Smooth muscle cell (in vitro differentiated cells): Measurements from ENCODE around the gene LRTM2. TPM values are rescaled to one million over a fixed set of nuclear protein-coding genes. Genes with fewer than 3 reads are reported as not detected.

ENCODE experiments used
- DNase-seq: peaks from one replicate; lab custom pipeline; 2025; ENCODE audit not compliant: unreplicated experiment; lab: John Stamatoyannopoulos, UW
- H2AFZ ChIP-seq: fragments of 200-600 bp; sonication (generic); 2 replicates; pipeline ENCODE4 v1.6.0; 2016; ENCODE audit warnings: antibody characterized with exemption, low read depth, mild to moderate bottlenecking
- H3F3A ChIP-seq: fragments of 200-600 bp; sonication (generic); 2 replicates; pipeline ENCODE4 v1.6.0; 2017; ENCODE audit warnings: antibody characterized with exemption, low read depth
- H3K27ac ChIP-seq: fragments of 200-600 bp; sonication (generic); 2 replicates; pipeline ENCODE4 v1.5.1; 2016; ENCODE audit warnings: low read depth, mild to moderate bottlenecking
- H3K27me3 ChIP-seq: fragments of 200-600 bp; sonication (generic); 2 replicates; pipeline ENCODE4 v1.6.1; 2016; ENCODE audit warnings: low read depth, mild to moderate bottlenecking
- H3K36me3 ChIP-seq: fragments of 200-600 bp; sonication (generic); 2 replicates; pipeline ENCODE4 v1.5.1; 2016; ENCODE audit warnings: low read depth
- H3K4me1 ChIP-seq: fragments of 200-600 bp; sonication (generic); 2 replicates; pipeline ENCODE4 v1.5.1; 2016; ENCODE audit warnings: low read depth
- H3K4me2 ChIP-seq: fragments of 200-600 bp; sonication (generic); 2 replicates; pipeline ENCODE4 v1.6.0; 2016; ENCODE audit warnings: mild to moderate bottlenecking
- H3K4me3 ChIP-seq: fragments of 200-600 bp; sonication (generic); 2 replicates; pipeline ENCODE4 v1.5.1; 2016; ENCODE audit warnings: mild to moderate bottlenecking
- H3K79me2 ChIP-seq: fragments of 200-600 bp; sonication (generic); 2 replicates; pipeline ENCODE4 v1.6.0; 2016; ENCODE audit warnings: low read depth, mild to moderate bottlenecking
- H3K9ac ChIP-seq: fragments of 200-600 bp; sonication (generic); 2 replicates; pipeline ENCODE4 v1.6.0; 2016; ENCODE audit warnings: low read depth
- H3K9me3 ChIP-seq: fragments of 200-600 bp; sonication (generic); replicated peaks from 2 replicates; pipeline ENCODE4 v1.5.1; 2016; ENCODE audit warnings: low read depth
- H4K20me1 ChIP-seq: fragments of 200-600 bp; sonication (generic); 2 replicates; pipeline ENCODE4 v1.6.0; 2016; ENCODE audit warnings: low read depth
- WGBS: methylation state at CpG from one replicate; pipeline ENCODE4 v1.1.7; 2016; ENCODE audit warnings: low lambda C conversion rate; 5-methylcytosine and 5-hydroxymethylcytosine counted together
- polyA plus RNA-seq: library from polyadenylated mRNA; unstranded; fragments of >200 nt; fragmentation: Nextera tagmentation; extraction: Ambion mirVana; gene quantifications from 2 replicates; pipeline ENCODE4 v1.2.1, GENCODE V29; 2016
- total RNA-seq: library from RNA; depleted of rRNA; stranded (reverse); fragments of >200 nt; gene quantifications from 2 replicates; pipeline ENCODE4 v1.2.3, GENCODE V29; 2014
- TF ChIP-seq, protein P1 (sequence below): fragments of 200-600 bp; sonication (generic); IDR thresholded peaks from 2 replicates; pipeline ENCODE4 v1.5.1; 2017; ENCODE audit warnings: borderline replicate concordance, mild to moderate bottlenecking, antibody characterized with exemption; ENCODE audit not compliant: insufficient read depth, poor library complexity, severe bottlenecking

The LRTM2 gene
- total and polyA plus RNA-seq, 2 experiments from 2014 or later, result not detected

DNA sequence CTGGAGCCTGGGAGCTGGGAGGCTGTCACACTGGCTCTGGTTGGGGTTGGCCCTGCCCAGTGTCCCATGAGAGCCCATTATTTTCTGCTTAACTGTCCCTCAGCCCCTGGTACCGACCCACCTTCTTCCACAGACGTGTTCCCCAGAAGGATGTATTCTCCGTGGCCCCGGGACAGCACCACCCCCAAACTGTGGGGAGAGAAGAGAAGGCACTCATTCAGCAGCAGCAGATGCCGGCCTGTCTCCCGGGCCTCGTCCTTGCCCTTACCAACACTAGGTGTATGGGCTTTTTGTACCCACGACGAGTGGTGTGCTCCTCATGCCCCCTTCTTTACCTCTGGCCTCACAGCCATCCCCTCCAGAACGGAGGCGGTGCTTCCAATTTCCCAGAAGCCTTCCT is 38.1 kb downstream of the LRTM2 start:
- Histone ChIP-seq H3F3A (no peaks in the 10 kb centered on the region), H4K20me1 (no peaks in the 10 kb centered on the region), H3K27ac (no peak overlapping the region), H3K4me1 (no peaks in the 10 kb centered on the region), H2AFZ (no peak overlapping the region), H3K36me3 (no peaks in the 10 kb centered on the region), H3K9ac (no peak overlapping the region), H3K79me2 (no peaks in the 10 kb centered on the region), H3K9me3 (no peaks in the 10 kb centered on the region), H3K27me3 (no peaks in the 10 kb centered on the region), H3K4me3 (no peak overlapping the region), H3K4me2 (no peak overlapping the region)
- DNase-seq, result no peak
- TF ChIP-seq, protein P1, sequence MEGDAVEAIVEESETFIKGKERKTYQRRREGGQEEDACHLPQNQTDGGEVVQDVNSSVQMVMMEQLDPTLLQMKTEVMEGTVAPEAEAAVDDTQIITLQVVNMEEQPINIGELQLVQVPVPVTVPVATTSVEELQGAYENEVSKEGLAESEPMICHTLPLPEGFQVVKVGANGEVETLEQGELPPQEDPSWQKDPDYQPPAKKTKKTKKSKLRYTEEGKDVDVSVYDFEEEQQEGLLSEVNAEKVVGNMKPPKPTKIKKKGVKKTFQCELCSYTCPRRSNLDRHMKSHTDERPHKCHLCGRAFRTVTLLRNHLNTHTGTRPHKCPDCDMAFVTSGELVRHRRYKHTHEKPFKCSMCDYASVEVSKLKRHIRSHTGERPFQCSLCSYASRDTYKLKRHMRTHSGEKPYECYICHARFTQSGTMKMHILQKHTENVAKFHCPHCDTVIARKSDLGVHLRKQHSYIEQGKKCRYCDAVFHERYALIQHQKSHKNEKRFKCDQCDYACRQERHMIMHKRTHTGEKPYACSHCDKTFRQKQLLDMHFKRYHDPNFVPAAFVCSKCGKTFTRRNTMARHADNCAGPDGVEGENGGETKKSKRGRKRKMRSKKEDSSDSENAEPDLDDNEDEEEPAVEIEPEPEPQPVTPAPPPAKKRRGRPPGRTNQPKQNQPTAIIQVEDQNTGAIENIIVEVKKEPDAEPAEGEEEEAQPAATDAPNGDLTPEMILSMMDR, result no peak
- WGBS, result 93% methylated on average over 11 of the region's 11 CpGs

DNA sequence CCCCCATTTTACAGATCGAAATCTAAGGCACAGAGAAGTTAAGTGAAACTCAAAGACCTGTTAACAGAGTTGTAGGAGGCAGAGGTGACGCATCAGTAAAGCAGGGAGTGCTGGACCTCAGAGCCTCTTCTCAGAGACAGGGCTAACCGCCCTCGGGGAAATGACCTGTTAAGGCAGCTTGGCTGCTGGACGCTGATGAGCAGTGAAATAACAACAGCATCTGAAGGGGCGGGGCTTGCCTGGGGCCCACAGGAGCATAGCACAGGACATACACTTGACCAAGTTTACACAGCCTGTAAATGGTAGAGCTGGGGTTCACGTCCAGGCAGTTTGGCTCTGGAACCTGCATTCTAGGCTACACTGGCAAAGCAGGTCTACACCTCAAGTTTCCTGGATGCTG is 39.3 kb downstream of the LRTM2 start:
- WGBS, result 74% methylated on average over 7 of the region's 7 CpGs
- Histone ChIP-seq H3K79me2 (no peaks in the 10 kb centered on the region), H3K4me3 (no peak overlapping the region), H2AFZ (no peak overlapping the region), H3K9ac (no peak overlapping the region), H3K27ac (no peak overlapping the region), H3K36me3 (no peaks in the 10 kb centered on the region), H3K4me1 (no peaks in the 10 kb centered on the region), H4K20me1 (no peaks in the 10 kb centered on the region), H3F3A (no peaks in the 10 kb centered on the region), H3K4me2 (no peak overlapping the region), H3K27me3 (no peaks in the 10 kb centered on the region), H3K9me3 (no peaks in the 10 kb centered on the region)
- TF ChIP-seq, protein P1, result no peak
- DNase-seq, result no peak

DNA sequence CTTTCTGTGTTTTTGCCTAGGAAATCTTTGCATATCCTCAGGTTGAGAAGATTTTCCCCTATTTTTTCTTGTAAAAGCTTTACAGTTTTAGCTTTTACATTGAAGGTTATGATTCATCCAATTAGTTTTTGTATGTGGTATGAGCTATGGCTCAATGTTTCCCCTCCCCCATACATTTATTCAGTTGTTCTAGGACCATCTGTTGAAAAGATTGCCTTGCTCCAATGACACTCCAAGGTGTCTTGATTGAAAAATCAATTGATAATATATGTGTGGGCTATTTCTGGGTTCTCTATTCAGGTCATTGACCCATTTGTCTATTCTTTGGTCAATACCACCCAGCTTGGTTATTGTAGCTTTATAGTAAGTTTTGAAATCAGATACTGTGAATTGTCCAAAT is 42.6 kb downstream of the LRTM2 start:
- no peak overlapping the region for H3K4me2 ChIP-seq
- H3K9me3 ChIP-seq, result no peaks in the 10 kb centered on the region
- H3K4me3 ChIP-seq, result no peak overlapping the region
- DNase-seq, result no peak
- no peaks in the 10 kb centered on the region for H3K36me3 ChIP-seq
- H4K20me1 ChIP-seq, result no peaks in the 10 kb centered on the region
- no peak overlapping the region for H2AFZ ChIP-seq
- H3K79me2 ChIP-seq, result no peaks in the 10 kb centered on the region
- no peak overlapping the region for H3K9ac ChIP-seq
- H3K4me1 ChIP-seq, result no peaks in the 10 kb centered on the region
- no peak overlapping the region for H3K27ac ChIP-seq
- no peaks in the 10 kb centered on the region for H3F3A ChIP-seq
- TF ChIP-seq, protein P1, result no peak
- H3K27me3 ChIP-seq, result no peaks in the 10 kb centered on the region

DNA sequence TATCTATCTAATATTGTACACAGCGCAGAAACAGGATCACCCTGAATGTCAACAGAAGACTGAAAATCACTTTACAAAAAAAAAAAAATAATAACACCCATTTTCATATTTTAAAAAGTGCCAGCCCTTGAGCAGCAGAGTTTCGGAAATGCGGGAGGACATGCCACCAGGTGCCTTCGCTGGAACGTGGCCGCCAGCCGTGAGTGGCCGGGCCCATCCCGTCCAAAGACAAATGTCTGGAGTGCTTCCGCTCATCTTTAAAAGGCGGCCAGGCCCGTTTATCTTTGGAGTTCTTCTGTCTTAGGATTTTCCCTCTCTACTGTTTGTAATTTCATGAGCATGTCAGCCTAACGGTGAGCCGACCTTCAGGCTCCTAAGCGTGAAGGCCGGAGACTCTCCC is 43.5 kb downstream of the LRTM2 start:
- Histone ChIP-seq H3K79me2 (no peaks in the 10 kb centered on the region), H3K27me3 (no peaks in the 10 kb centered on the region)
- no peak for DNase-seq

More for the DNA sequence above, 43.5 kb downstream of the LRTM2 start:
- H3K36me3 ChIP-seq, result no peaks in the 10 kb centered on the region
- no peaks in the 10 kb centered on the region for H3K9me3 ChIP-seq
- no peaks in the 10 kb centered on the region for H3F3A ChIP-seq
- no peak overlapping the region for H3K4me2 ChIP-seq
- H3K4me3 ChIP-seq, result no peak overlapping the region
- H2AFZ ChIP-seq, result no peak overlapping the region
- H4K20me1 ChIP-seq, result no peaks in the 10 kb centered on the region
- WGBS, result 88% methylated on average over 16 of the region's 16 CpGs
- no peaks in the 10 kb centered on the region for H3K4me1 ChIP-seq
- H3K27ac ChIP-seq, result no peak overlapping the region
- H3K9ac ChIP-seq, result no peak overlapping the region
- TF ChIP-seq, protein P1, result no peak
